ENCODE data around the gene RFX5.

The RFX5 gene

GRCh38 chr1:151311011-151311410, 36.0 kb downstream of the RFX5 start:
- peaks cover 37 to 50% of the 10 kb centered on the region in 2 experiments for H3K4me1 ChIP-seq (ENCODE audit: control insufficient read depth in 1 of 2, insufficient read depth in 2 of 2, low read length in 2 of 2)
- no CpG with 5 or more reads among the region's 4 CpGs for WGBS (ENCODE audit: extremely low coverage, insufficient coverage, insufficient read length)
- H3K79me1 ChIP-seq (ENCODE audit: low read length) = peaks cover 32% of the 10 kb centered on the region
- H2AK5ac ChIP-seq (ENCODE audit: low read length) = peak overlapping the region; percentile 22
- H3K79me2 ChIP-seq (ENCODE audit: control insufficient read depth, insufficient read depth, low read length, poor library complexity) = no peaks in the 10 kb centered on the region
- H4K8ac ChIP-seq (ENCODE audit: low read depth, low read length) = peak overlapping the region; percentile 44
- peak overlapping the region; percentile 58 for H2BK120ac ChIP-seq (ENCODE audit: insufficient read depth, low read length, poor library complexity)
- no peaks in the 10 kb centered on the region for H3K27me3 ChIP-seq (ENCODE audit: insufficient read depth, low read length)
- peak overlapping the region; percentile 21 for H3K14ac ChIP-seq (ENCODE audit: low read length)
- DNase-seq = no peak
- no peaks in the 10 kb centered on the region for H3K9me3 ChIP-seq (ENCODE audit: insufficient read depth, low read depth, low read length)
- no peak overlapping the region for H3K23ac ChIP-seq (ENCODE audit: low read length)
- H3K4me2 ChIP-seq (ENCODE audit: low read length) = peak overlapping the region; percentile 49
- peak overlapping the region; percentile 33 for H4K91ac ChIP-seq (ENCODE audit: low read depth, low read length)
- peak overlapping the region; percentile 89 for H3K27ac ChIP-seq (ENCODE audit: low read depth, low read length)
- no peak overlapping the region for H4K12ac ChIP-seq (ENCODE audit: low read depth, low read length)
- no peak overlapping the region for H2AFZ ChIP-seq (ENCODE audit: insufficient read depth, low read length, poor library complexity)
- H3K36me3 ChIP-seq (ENCODE audit: control insufficient read depth in 1 of 2, insufficient read depth in 2 of 2, low read length in 2 of 2) = peaks cover 27 to 32% of the 10 kb centered on the region in 2 experiments
- H3K4ac ChIP-seq (ENCODE audit: low read depth, low read length) = peak overlapping the region; percentile 48
- H2BK12ac ChIP-seq (ENCODE audit: low read length) = peak overlapping the region; percentile 63
- no peak overlapping the region for H3K4me3 ChIP-seq (ENCODE audit: low read depth, low read length)
- peak overlapping the region; percentile 37 for H2BK5ac ChIP-seq (ENCODE audit: low read depth, low read length, poor library complexity)
- no peak overlapping the region for H3K9ac ChIP-seq (ENCODE audit: low read length)
- H3K18ac ChIP-seq (ENCODE audit: low read length) = peak overlapping the region; percentile 15

GRCh38 chr1:151309811-151310323, 37.2 kb downstream of the RFX5 start:
- Histone ChIP-seq H3K79me2 (ENCODE audit: control insufficient read depth, insufficient read depth, low read length, poor library complexity) (no peaks in the 10 kb centered on the region), H2BK5ac (ENCODE audit: low read depth, low read length, poor library complexity) (peak overlapping the region; percentile 84), H3K4ac (ENCODE audit: low read depth, low read length) (no peak overlapping the region), H3K14ac (ENCODE audit: low read length) (peak overlapping the region; percentile 19), H3K18ac (ENCODE audit: low read length) (no peak overlapping the region), H2AK5ac (ENCODE audit: low read length) (no peak overlapping the region), H3K36me3 (ENCODE audit: control insufficient read depth in 1 of 2, insufficient read depth in 2 of 2, low read length in 2 of 2) (peaks cover 27 to 36% of the 10 kb centered on the region in 2 experiments), H4K8ac (ENCODE audit: low read depth, low read length) (peak overlapping the region; percentile 70), H2AFZ (ENCODE audit: insufficient read depth, low read length, poor library complexity) (peak overlapping the region; percentile 17), H3K4me1 (ENCODE audit: control insufficient read depth in 1 of 2, insufficient read depth in 2 of 2, low read length in 2 of 2) (peaks cover 32 to 45% of the 10 kb centered on the region in 2 experiments), H3K4me2 (ENCODE audit: low read length) (peak overlapping the region; percentile 57), H3K27ac (ENCODE audit: low read depth, low read length) (peak overlapping the region; percentile 89), H2BK120ac (ENCODE audit: insufficient read depth, low read length, poor library complexity) (no peak overlapping the region), H3K79me1 (ENCODE audit: low read length) (peaks cover 32% of the 10 kb centered on the region), H2BK12ac (ENCODE audit: low read length) (peak overlapping the region; percentile 56), H3K4me3 (ENCODE audit: low read depth, low read length) (no peak overlapping the region), H3K23ac (ENCODE audit: low read length) (no peak overlapping the region), H3K9ac (ENCODE audit: low read length) (no peak overlapping the region), H4K12ac (ENCODE audit: low read depth, low read length) (no peak overlapping the region), H3K9me3 (ENCODE audit: insufficient read depth, low read depth, low read length) (no peaks in the 10 kb centered on the region), H3K27me3 (ENCODE audit: insufficient read depth, low read length) (no peaks in the 10 kb centered on the region), H4K91ac (ENCODE audit: low read depth, low read length) (peak overlapping the region; percentile 64)
- no peak for DNase-seq
- WGBS (ENCODE audit: extremely low coverage, insufficient coverage, insufficient read length) = no CpG with 5 or more reads among the region's 7 CpGs

GRCh38 chr1:151294742-151295462, 52.1 kb downstream of the RFX5 start:
- no peak for DNase-seq
- H2AK5ac ChIP-seq (ENCODE audit: low read length) = no peak overlapping the region
- H2AFZ ChIP-seq (ENCODE audit: insufficient read depth, low read length, poor library complexity) = no peak overlapping the region
- H2BK12ac ChIP-seq (ENCODE audit: low read length) = no peak overlapping the region
- WGBS (ENCODE audit: extremely low coverage, insufficient coverage, insufficient read length) = no CpG with 5 or more reads among the region's 2 CpGs
- H3K9me3 ChIP-seq (ENCODE audit: insufficient read depth, low read depth, low read length) = no peaks in the 10 kb centered on the region
- H4K91ac ChIP-seq (ENCODE audit: low read depth, low read length) = no peak overlapping the region
- no peaks in the 10 kb centered on the region for H3K27me3 ChIP-seq (ENCODE audit: insufficient read depth, low read length)
- H3K14ac ChIP-seq (ENCODE audit: low read length) = no peak overlapping the region
- H3K4me1 ChIP-seq (ENCODE audit: control insufficient read depth in 1 of 2, insufficient read depth in 2 of 2, low read length in 2 of 2) = no peaks in the 10 kb centered on the region
- no peaks in the 10 kb centered on the region for H3K79me2 ChIP-seq (ENCODE audit: control insufficient read depth, insufficient read depth, low read length, poor library complexity)
- H3K79me1 ChIP-seq (ENCODE audit: low read length) = no peaks in the 10 kb centered on the region
- H3K36me3 ChIP-seq (ENCODE audit: control insufficient read depth in 1 of 2, insufficient read depth in 2 of 2, low read length in 2 of 2) = peaks cover 63 to 77% of the 10 kb centered on the region in 2 experiments
- no peak overlapping the region for H4K8ac ChIP-seq (ENCODE audit: low read depth, low read length)
- H4K12ac ChIP-seq (ENCODE audit: low read depth, low read length) = no peak overlapping the region
- no peak overlapping the region for H3K4ac ChIP-seq (ENCODE audit: low read depth, low read length)
- no peak overlapping the region for H3K4me2 ChIP-seq (ENCODE audit: low read length)
- no peak overlapping the region for H3K27ac ChIP-seq (ENCODE audit: low read depth, low read length)
- no peak overlapping the region for H2BK5ac ChIP-seq (ENCODE audit: low read depth, low read length, poor library complexity)
- H3K23ac ChIP-seq (ENCODE audit: low read length) = no peak overlapping the region
- H3K18ac ChIP-seq (ENCODE audit: low read length) = no peak overlapping the region
- H3K4me3 ChIP-seq (ENCODE audit: low read depth, low read length) = no peak overlapping the region
- H2BK120ac ChIP-seq (ENCODE audit: insufficient read depth, low read length, poor library complexity) = no peak overlapping the region
- H3K9ac ChIP-seq (ENCODE audit: low read length) = no peak overlapping the region

- WGBS (ENCODE audit: extremely low coverage, insufficient coverage, insufficient read length) = no CpG with 5 or more reads among the region's 6 CpGs
These were observed 54.0 kb downstream of the RFX5 start for GRCh38 chr1:151293093-151293492.

More at GRCh38 chr1:151293093-151293492, 54.0 kb downstream of the RFX5 start:
- Histone ChIP-seq H2BK120ac (ENCODE audit: insufficient read depth, low read length, poor library complexity) (no peak overlapping the region), H2BK12ac (ENCODE audit: low read length) (no peak overlapping the region), H3K4me2 (ENCODE audit: low read length) (no peak overlapping the region), H3K79me1 (ENCODE audit: low read length) (no peaks in the 10 kb centered on the region), H3K14ac (ENCODE audit: low read length) (no peak overlapping the region), H4K12ac (ENCODE audit: low read depth, low read length) (no peak overlapping the region), H3K79me2 (ENCODE audit: control insufficient read depth, insufficient read depth, low read length, poor library complexity) (no peaks in the 10 kb centered on the region), H4K91ac (ENCODE audit: low read depth, low read length) (no peak overlapping the region), H3K23ac (ENCODE audit: low read length) (no peak overlapping the region), H3K18ac (ENCODE audit: low read length) (no peak overlapping the region), H3K27me3 (ENCODE audit: insufficient read depth, low read length) (no peaks in the 10 kb centered on the region), H3K4me3 (ENCODE audit: low read depth, low read length) (no peak overlapping the region), H3K36me3 (ENCODE audit: control insufficient read depth in 1 of 2, insufficient read depth in 2 of 2, low read length in 2 of 2) (peaks cover 76 to 80% of the 10 kb centered on the region in 2 experiments), H3K4me1 (ENCODE audit: control insufficient read depth in 1 of 2, insufficient read depth in 2 of 2, low read length in 2 of 2) (no peaks in the 10 kb centered on the region), H3K27ac (ENCODE audit: low read depth, low read length) (no peak overlapping the region), H3K9me3 (ENCODE audit: insufficient read depth, low read depth, low read length) (no peaks in the 10 kb centered on the region), H2AK5ac (ENCODE audit: low read length) (no peak overlapping the region), H4K8ac (ENCODE audit: low read depth, low read length) (no peak overlapping the region), H2BK5ac (ENCODE audit: low read depth, low read length, poor library complexity) (no peak overlapping the region), H2AFZ (ENCODE audit: insufficient read depth, low read length, poor library complexity) (no peak overlapping the region), H3K4ac (ENCODE audit: low read depth, low read length) (no peak overlapping the region), H3K9ac (ENCODE audit: low read length) (no peak overlapping the region)
- no peak for DNase-seq

Data from trophoblast cell (in vitro differentiated cells and primary cell).